GM18858 (cell line): Measurements from ENCODE around the gene PRAF2.

ENCODE experiments used
- ATAC-seq: cut with Tn5 transposase; IDR thresholded peaks from one replicate; pipeline ENCODE4 v1.9.1; 2021; ENCODE audit not compliant: unreplicated experiment

Gene PRAF2

GRCh38 chrX:49075347-49075746, 1.5 kb upstream of the PRAF2 start:
- no peak for ATAC-seq

GRCh38 chrX:49072712-49073095, 1.1 kb downstream of the PRAF2 start:
- ATAC-seq = no peak

GRCh38 chrX:49071877-49072711, 1.7 kb downstream of the PRAF2 start:
- no peak for ATAC-seq

- no peak for ATAC-seq
These were observed 2.8 kb downstream of the PRAF2 start for GRCh38 chrX:49070988-49071387.

GRCh38 chrX:49069038-49069437, 4.8 kb downstream of the PRAF2 start:
- ATAC-seq = no peak

GRCh38 chrX:49067285-49068120, 6.3 kb downstream of the PRAF2 start:
- no peak for ATAC-seq

- no peak for ATAC-seq
These were observed 7.1 kb downstream of the PRAF2 start for GRCh38 chrX:49066690-49067089.

GRCh38 chrX:49066278-49066677, 7.5 kb downstream of the PRAF2 start:
- no peak for ATAC-seq

GRCh38 chrX:49064735-49065134, 9.1 kb downstream of the PRAF2 start:
- ATAC-seq = no peak

GRCh38 chrX:49064303-49064702, 9.5 kb downstream of the PRAF2 start:
- ATAC-seq = no peak

- no peak for ATAC-seq
These were observed 10.1 kb downstream of the PRAF2 start for GRCh38 chrX:49063715-49064114.

GRCh38 chrX:49061916-49062315, 11.9 kb downstream of the PRAF2 start:
- no peak for ATAC-seq

- ATAC-seq = no peak
These were observed 12.3 kb downstream of the PRAF2 start for GRCh38 chrX:49061490-49061889.

GRCh38 chrX:49060914-49061313, 12.9 kb downstream of the PRAF2 start:
- no peak for ATAC-seq

GRCh38 chrX:49059681-49060085, 14.1 kb downstream of the PRAF2 start:
- ATAC-seq = no peak

- ATAC-seq = no peak
These were observed 14.6 kb downstream of the PRAF2 start for GRCh38 chrX:49059201-49059600.

GRCh38 chrX:49058794-49059193, 15.0 kb downstream of the PRAF2 start, which contains the start of gene CCDC120:
Gene CCDC120, plus strand, starts transcription at chrX:49058999. Its CDS starts 3,043 bp downstream, at chrX:49062042.
- no peak for ATAC-seq

- no peak for ATAC-seq
These were observed 19.6 kb downstream of the PRAF2 start for GRCh38 chrX:49054073-49054762.

GRCh38 chrX:49053223-49054072, 20.4 kb downstream of the PRAF2 start:
- no peak for ATAC-seq

- ATAC-seq = no peak
These were observed 29.9 kb downstream of the PRAF2 start for GRCh38 chrX:49043987-49044281.
